Measurements from ENCODE around the gene TCP1. TPM values are rescaled to one million over a fixed set of nuclear protein-coding genes. Genes with fewer than 3 reads are reported as not detected.
A peak's percentile ranks its signal among the peaks of the same experiment; 100 is the strongest.
"Not testable (repeated sequence)": the region's sequence is repeated elsewhere in the genome, so short reads cannot be mapped to it uniquely, and the experiment has no call there.

The TCP1 gene
- total RNA-seq, 1 experiment from 2014 or later: 528 TPM

- ChIA-PET CTCF (no interaction called here), POLR2A (ENCODE audit: low non-redundant PET) (no interaction called here)
- no peaks in the 10 kb centered on the region for H3K27me3 ChIP-seq (replicated peaks; ENCODE audit: insufficient read depth, low read depth, low read length, poor library complexity)
- BruUV-seq (replicated peaks): TSS peak; percentile 5
- DNase-seq (ENCODE audit: low spot score): no peak
- H3K36me3 ChIP-seq (ENCODE audit: insufficient read depth, low read length, poor library complexity, severe bottlenecking): peaks cover 66% of the 10 kb centered on the region
- peaks cover 10% of the 10 kb centered on the region for H3K4me1 ChIP-seq (ENCODE audit: insufficient read depth, low read length, poor library complexity, severe bottlenecking)
- TF ChIP-seq CTCF (conservative IDR thresholded peaks at IDR 0.05; ENCODE audit: low read depth, low read length) (no peak), EZH2 (IDR thresholded peaks at IDR 0.05; ENCODE audit: borderline replicate concordance, low read depth, low read length, poor library complexity, severe bottlenecking) (no peak)
- H3K4me3 ChIP-seq (ENCODE audit: low read depth, low read length, poor library complexity, severe bottlenecking): no peak overlapping the region
- H3K9me3 ChIP-seq (ENCODE audit: low read depth, low read length, poor library complexity, severe bottlenecking): no peaks in the 10 kb centered on the region
- H3K27ac ChIP-seq (ENCODE audit: low read depth, low read length, poor library complexity, severe bottlenecking): no peak overlapping the region
- intact Hi-C loops (cut with micrococcal nuclease; ENCODE audit: unreplicated experiment): no loop called here
These were observed 50.1 kb downstream of the TCP1 start for GRCh38 chr6:159739341-159739740.

GRCh38 chr6:159736908-159737307, 52.5 kb downstream of the TCP1 start:
- intact Hi-C loops (cut with micrococcal nuclease; ENCODE audit: unreplicated experiment): no loop called here
- DNase-seq (ENCODE audit: low spot score): no peak
- POLR2A ChIA-PET (ENCODE audit: low non-redundant PET): no interaction called here
- TF ChIP-seq EZH2 (IDR thresholded peaks at IDR 0.05; ENCODE audit: borderline replicate concordance, low read depth, low read length, poor library complexity, severe bottlenecking) (no peak), CTCF (conservative IDR thresholded peaks at IDR 0.05; ENCODE audit: low read depth, low read length) (no peak)
- Histone ChIP-seq H3K4me1 (ENCODE audit: insufficient read depth, low read length, poor library complexity, severe bottlenecking) (peaks cover 11% of the 10 kb centered on the region), H3K36me3 (ENCODE audit: insufficient read depth, low read length, poor library complexity, severe bottlenecking) (peaks cover 42% of the 10 kb centered on the region), H3K4me3 (ENCODE audit: low read depth, low read length, poor library complexity, severe bottlenecking) (no peak overlapping the region), H3K27ac (ENCODE audit: low read depth, low read length, poor library complexity, severe bottlenecking) (no peak overlapping the region), H3K27me3 (replicated peaks; ENCODE audit: insufficient read depth, low read depth, low read length, poor library complexity) (no peaks in the 10 kb centered on the region), H3K9me3 (ENCODE audit: low read depth, low read length, poor library complexity, severe bottlenecking) (no peaks in the 10 kb centered on the region)
- CTCF ChIA-PET: no interaction called here
- no TSS peak for BruUV-seq (replicated peaks)

GRCh38 chr6:159733395-159733794, 56.0 kb downstream of the TCP1 start:
- POLR2A ChIA-PET (ENCODE audit: low non-redundant PET): not testable (repeated sequence)

GRCh38 chr6:159732550-159732949, 56.9 kb downstream of the TCP1 start:
- CTCF ChIA-PET; H3K36me3 ChIP-seq (ENCODE audit: insufficient read depth, low read length, poor library complexity, severe bottlenecking); BruUV-seq (replicated peaks); intact Hi-C loops (cut with micrococcal nuclease; ENCODE audit: unreplicated experiment); H3K4me3 ChIP-seq (ENCODE audit: low read depth, low read length, poor library complexity, severe bottlenecking); DNase-seq (ENCODE audit: low spot score); H3K27ac ChIP-seq (ENCODE audit: low read depth, low read length, poor library complexity, severe bottlenecking); H3K27me3 ChIP-seq (replicated peaks; ENCODE audit: insufficient read depth, low read depth, low read length, poor library complexity); POLR2A ChIA-PET (ENCODE audit: low non-redundant PET); H3K9me3 ChIP-seq (ENCODE audit: low read depth, low read length, poor library complexity, severe bottlenecking); H3K4me1 ChIP-seq (ENCODE audit: insufficient read depth, low read length, poor library complexity, severe bottlenecking): not testable (repeated sequence)

More at GRCh38 chr6:159733395-159733794, 56.0 kb downstream of the TCP1 start:
- H3K27ac ChIP-seq (ENCODE audit: low read depth, low read length, poor library complexity, severe bottlenecking); CTCF ChIA-PET; BruUV-seq (replicated peaks); H3K9me3 ChIP-seq (ENCODE audit: low read depth, low read length, poor library complexity, severe bottlenecking); H3K27me3 ChIP-seq (replicated peaks; ENCODE audit: insufficient read depth, low read depth, low read length, poor library complexity); DNase-seq (ENCODE audit: low spot score); H3K4me1 ChIP-seq (ENCODE audit: insufficient read depth, low read length, poor library complexity, severe bottlenecking); intact Hi-C loops (cut with micrococcal nuclease; ENCODE audit: unreplicated experiment); H3K4me3 ChIP-seq (ENCODE audit: low read depth, low read length, poor library complexity, severe bottlenecking): not testable (repeated sequence)
- peaks cover 12% of the 10 kb centered on the region for H3K36me3 ChIP-seq (ENCODE audit: insufficient read depth, low read length, poor library complexity, severe bottlenecking)
